Measurements from ENCODE around the gene SLC47A1.
A peak's percentile ranks its signal among the peaks of the same experiment; 100 is the strongest.
"Not testable (repeated sequence)": the region's sequence is repeated elsewhere in the genome, so short reads cannot be mapped to it uniquely, and the experiment has no call there.

The SLC47A1 gene

GRCh38 chr17:19519388-19520291, 14.0 kb upstream of the SLC47A1 start:
- TF ChIP-seq, protein P1, sequence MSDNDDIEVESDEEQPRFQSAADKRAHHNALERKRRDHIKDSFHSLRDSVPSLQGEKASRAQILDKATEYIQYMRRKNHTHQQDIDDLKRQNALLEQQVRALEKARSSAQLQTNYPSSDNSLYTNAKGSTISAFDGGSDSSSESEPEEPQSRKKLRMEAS (IDR thresholded peaks at IDR 0.05; ENCODE audit: low read depth, low read length), result peak; percentile 37; the same call in 1 of the 2 replicates
- DNase-seq (ENCODE audit: low read depth), result peak; percentile 93
- not testable (repeated sequence) for H3K4me3 ChIP-seq (ENCODE audit: low read depth, low read length)

- no peak for TF ChIP-seq POLR2A (IDR thresholded peaks at IDR 0.05; ENCODE audit: extremely low read depth, insufficient read length)
- no peak overlapping the region for H3K4me3 ChIP-seq (ENCODE audit: low read depth, low read length)
- no peak for DNase-seq (ENCODE audit: low read depth)
Measured at GRCh38 chr17:19520641-19521040, 13.0 kb upstream of the SLC47A1 start.

GRCh38 chr17:19523690-19524089, 10.0 kb upstream of the SLC47A1 start:
- TF ChIP-seq MYC (IDR thresholded peaks at IDR 0.05; ENCODE audit: low read depth, low read length) (no peak), CTCF (IDR thresholded peaks at IDR 0.05; ENCODE audit: low read depth, low read length) (no peak), POLR2A (IDR thresholded peaks at IDR 0.05; ENCODE audit: extremely low read depth, insufficient read length) (no peak)
- TF ChIP-seq, protein P1 (IDR thresholded peaks at IDR 0.05; ENCODE audit: low read depth, low read length), result no peak
- no peak overlapping the region for H3K4me3 ChIP-seq (ENCODE audit: low read depth, low read length)
- DNase-seq (ENCODE audit: low read depth), result no peak

- not testable (repeated sequence) for DNase-seq (ENCODE audit: low read depth); H3K4me3 ChIP-seq (ENCODE audit: low read depth, low read length)
Measured at GRCh38 chr17:19526950-19527349, 6.7 kb upstream of the SLC47A1 start.

DNA sequence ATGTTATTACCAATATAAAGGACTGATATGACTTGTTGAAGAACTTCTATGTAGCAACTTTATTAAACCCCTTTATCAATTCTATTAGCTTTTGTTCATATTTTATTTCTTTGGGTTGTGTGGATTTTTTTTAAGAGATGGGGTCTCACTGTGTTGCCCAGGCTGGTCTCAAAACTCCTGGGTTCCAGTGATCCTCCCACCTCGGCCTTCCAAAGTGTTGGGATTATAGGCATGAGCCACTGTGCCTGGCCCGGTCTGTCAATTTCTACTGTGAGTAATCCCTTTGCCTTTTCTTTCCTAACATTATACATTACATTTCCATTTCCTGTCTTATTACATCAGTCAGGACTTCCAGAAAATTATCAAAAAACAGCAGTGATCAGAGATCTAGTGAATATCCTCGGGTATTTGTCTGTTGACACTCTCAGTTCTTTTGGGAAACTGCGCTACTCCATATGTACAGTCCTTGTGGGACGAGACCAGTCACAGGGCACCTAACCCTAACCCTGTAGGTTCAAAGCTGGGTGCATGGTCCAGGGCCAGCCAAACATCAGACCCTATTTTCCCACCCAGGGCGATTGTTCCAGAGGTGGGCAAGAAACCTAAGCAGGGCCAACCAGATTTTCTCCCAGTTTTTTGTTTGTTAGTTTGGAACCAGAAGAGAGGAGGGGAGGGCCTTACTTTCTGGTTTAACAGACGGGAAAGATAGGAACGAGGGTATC, 1.7 kb upstream of the SLC47A1 start:
- DNase-seq (ENCODE audit: low read depth), result no peak
- H3K4me3 ChIP-seq (ENCODE audit: low read depth, low read length), result no peak overlapping the region
- TF ChIP-seq POLR2A (IDR thresholded peaks at IDR 0.05; ENCODE audit: extremely low read depth, insufficient read length) (no peak), CTCF (IDR thresholded peaks at IDR 0.05; ENCODE audit: low read depth, low read length) (no peak), MYC (IDR thresholded peaks at IDR 0.05; ENCODE audit: low read depth, low read length) (no peak)
- TF ChIP-seq, protein P1 (IDR thresholded peaks at IDR 0.05; ENCODE audit: low read depth, low read length), result no peak

DNA sequence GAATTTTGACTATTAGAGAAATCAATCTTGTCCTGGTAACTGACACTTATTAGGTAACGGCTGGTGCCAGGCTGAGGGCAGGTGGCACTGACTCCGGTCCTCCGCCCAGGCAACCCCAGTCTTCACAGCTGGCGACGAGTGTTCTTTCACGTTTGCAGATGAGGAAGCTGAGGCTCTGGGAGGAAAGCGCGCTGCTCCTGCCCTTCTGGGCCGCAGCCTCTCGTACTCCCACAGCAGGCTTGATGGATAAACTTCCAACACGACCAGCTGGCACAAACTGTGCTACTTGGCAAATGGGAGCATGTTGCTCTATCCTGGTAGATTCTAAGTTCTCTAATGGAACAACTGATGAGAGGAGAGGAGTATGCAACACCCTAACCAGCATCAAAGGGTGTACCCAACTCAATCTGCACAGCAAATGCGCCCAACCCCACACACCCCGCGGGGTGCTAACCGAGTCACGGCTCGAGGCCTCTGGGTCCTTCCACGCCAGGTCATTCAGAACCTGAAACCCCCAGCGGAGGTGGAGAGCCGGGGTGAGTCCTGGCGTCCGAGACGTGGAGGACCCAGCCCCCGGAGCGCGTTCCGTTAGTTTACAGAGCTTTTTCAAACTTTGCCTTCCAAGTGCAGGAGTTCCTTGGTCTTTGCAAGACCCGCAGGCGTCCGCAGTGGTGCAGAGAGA, 477 bp upstream of the SLC47A1 start:
- no peak overlapping the region for H3K4me3 ChIP-seq (ENCODE audit: low read depth, low read length)
- TF ChIP-seq POLR2A (IDR thresholded peaks at IDR 0.05; ENCODE audit: extremely low read depth, insufficient read length), result no peak
- TF ChIP-seq, protein P1 (IDR thresholded peaks at IDR 0.05; ENCODE audit: low read depth, low read length), result no peak
- TF ChIP-seq CTCF (IDR thresholded peaks at IDR 0.05; ENCODE audit: low read depth, low read length), result no peak
- no peak for TF ChIP-seq MYC (IDR thresholded peaks at IDR 0.05; ENCODE audit: low read depth, low read length)
- DNase-seq (ENCODE audit: low read depth), result no peak

DNA sequence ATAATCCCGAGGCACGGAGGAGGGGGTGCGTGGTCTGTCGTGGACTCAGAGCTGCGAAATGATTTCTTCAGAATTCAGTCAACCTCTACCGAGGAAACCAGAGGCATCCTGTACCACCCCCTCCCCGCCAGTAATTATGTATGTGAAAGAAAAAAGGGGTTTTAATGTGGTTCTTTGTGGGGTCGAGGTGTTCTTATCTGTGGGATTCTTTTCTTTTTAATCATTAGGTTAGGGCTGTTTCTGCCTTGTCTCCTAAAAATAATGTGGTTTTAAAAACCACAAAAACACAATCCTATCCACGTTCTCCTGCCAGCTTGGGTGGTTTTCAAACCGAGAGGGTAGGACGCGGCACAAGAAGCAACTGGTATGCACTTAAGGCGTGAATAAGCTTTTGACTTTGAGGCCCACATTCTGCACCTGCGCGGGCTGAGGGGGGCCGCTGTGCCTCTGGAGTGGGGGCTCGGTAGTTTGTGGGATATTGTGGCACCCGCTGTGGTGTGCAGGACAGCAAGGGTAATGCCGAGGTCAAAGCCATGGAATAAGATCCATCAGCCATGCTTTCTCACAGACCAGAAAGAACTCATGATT, 1.0 kb downstream of the SLC47A1 start:
- TF ChIP-seq CTCF (IDR thresholded peaks at IDR 0.05; ENCODE audit: low read depth, low read length) (no peak), MYC (IDR thresholded peaks at IDR 0.05; ENCODE audit: low read depth, low read length) (no peak), POLR2A (IDR thresholded peaks at IDR 0.05; ENCODE audit: extremely low read depth, insufficient read length) (no peak)
- TF ChIP-seq, protein P1 (IDR thresholded peaks at IDR 0.05; ENCODE audit: low read depth, low read length), result no peak
- no peak for DNase-seq (ENCODE audit: low read depth)
- H3K4me3 ChIP-seq (ENCODE audit: low read depth, low read length), result peak overlapping the region; percentile 14

Data from NB4 (cell line).